Activated CD4-positive, alpha-beta T cell treated with anti-CD3 and anti-CD28 coated beads, Interleukin-2, amount 10 ng/mL, durations not matched to agents 7 days and 5 days (primary cell): Measurements from ENCODE around the gene RNF115. TPM values are rescaled to one million over a fixed set of nuclear protein-coding genes. Genes with fewer than 3 reads are reported as not detected.
"Not testable (repeated sequence)": the region's sequence is repeated elsewhere in the genome, so short reads cannot be mapped to it uniquely, and the experiment has no call there.

Experiments
- CTCF ChIA-PET: fragments of 350-600 bp; sonication (Branson Sonifier 250); formaldehyde crosslinking; loops from one replicate; lab custom pipeline; 2021; ENCODE audit warnings: antibody characterized with exemption; lab: Charles Lee
- POLR2A ChIA-PET: fragments of 350-600 bp; sonication (Branson Sonifier 250); formaldehyde crosslinking; loops from one replicate; lab custom pipeline; 2021; ENCODE audit warnings: antibody characterized with exemption; lab: Charles Lee
- DNase-seq: peaks from one replicate; pipeline ENCODE4 v3.0.0-alpha.2; 2020
- H3K27ac Mint-ChIP-seq: one replicate; pipeline ENCODE4 v1.8.0; 2021; ENCODE audit warnings: mild to moderate bottlenecking, moderate library complexity, mixed read lengths
- H3K27me3 Mint-ChIP-seq: one replicate; pipeline ENCODE4 v1.8.0; 2021; ENCODE audit warnings: mixed read lengths
- H3K36me3 Mint-ChIP-seq: one replicate; pipeline ENCODE4 v1.8.0; 2021; ENCODE audit warnings: low read depth, mixed read lengths
- H3K4me1 Mint-ChIP-seq: one replicate; pipeline ENCODE4 v1.8.0; 2021; ENCODE audit warnings: mixed read lengths
- H3K4me3 Mint-ChIP-seq: one replicate; pipeline ENCODE4 v1.8.0; 2021; ENCODE audit warnings: mild to moderate bottlenecking, moderate library complexity, mixed read lengths
- H3K9me3 Mint-ChIP-seq: one replicate; pipeline ENCODE4 v1.8.0; 2021; ENCODE audit warnings: mixed read lengths
- total RNA-seq, 2 experiments: library from RNA; stranded (reverse); gene quantifications; one replicate each; pipeline ENCODE4 v1.2.3, GENCODE V29; 2021

The RNF115 gene
- total RNA-seq, 2 experiments from 2014 or later, result 14.8 to 15.6 TPM

DNA sequence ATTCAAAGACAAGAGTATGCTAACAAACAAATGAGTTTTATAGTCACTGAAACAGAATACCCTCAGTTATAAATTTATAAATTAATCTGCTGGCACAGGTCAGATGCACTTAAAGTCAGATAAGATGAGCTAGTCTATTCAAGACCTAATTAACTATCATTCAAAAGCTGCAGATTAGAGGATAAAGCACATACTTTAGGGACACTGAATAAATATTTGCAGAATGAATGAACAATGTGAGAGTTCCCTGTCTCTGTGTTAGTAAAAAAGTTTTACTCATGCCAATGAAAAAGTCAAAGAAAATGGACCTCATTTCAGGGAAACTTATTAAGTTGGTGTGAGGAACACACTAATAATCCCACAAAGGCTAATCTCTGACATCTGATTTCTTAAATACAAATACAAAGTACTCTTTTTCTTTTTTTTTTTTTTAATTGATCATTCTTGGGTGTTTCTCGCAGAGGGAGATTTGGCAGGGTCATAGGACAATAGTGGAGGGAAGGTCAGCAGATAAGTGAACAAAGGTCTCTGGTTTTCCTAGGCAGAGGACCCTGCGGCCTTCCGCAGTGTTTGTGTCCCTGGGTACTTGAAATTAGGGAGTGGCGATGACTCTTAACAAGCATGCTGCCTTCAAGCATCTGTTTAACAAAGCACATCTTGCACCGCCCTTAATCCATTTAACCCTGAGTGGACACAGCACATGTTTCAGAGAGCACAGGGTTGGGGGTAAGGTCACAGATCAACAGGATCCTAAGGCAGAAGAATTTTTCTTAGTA, 58.1 kb downstream of the RNF115 start:
- DNase-seq, POLR2A ChIA-PET, H3K27ac Mint-ChIP-seq, H3K4me1 Mint-ChIP-seq, H3K27me3 Mint-ChIP-seq, H3K9me3 Mint-ChIP-seq, H3K4me3 Mint-ChIP-seq: not testable (repeated sequence)
- CTCF ChIA-PET, result interaction anchor here (1.0 kb wide), 1 partner anchor 44 kb away, joined by 3 read pairs; no protein-coding TSS in a partner anchor
- H3K36me3 Mint-ChIP-seq, result peaks cover 47% of the 10 kb centered on the region

DNA sequence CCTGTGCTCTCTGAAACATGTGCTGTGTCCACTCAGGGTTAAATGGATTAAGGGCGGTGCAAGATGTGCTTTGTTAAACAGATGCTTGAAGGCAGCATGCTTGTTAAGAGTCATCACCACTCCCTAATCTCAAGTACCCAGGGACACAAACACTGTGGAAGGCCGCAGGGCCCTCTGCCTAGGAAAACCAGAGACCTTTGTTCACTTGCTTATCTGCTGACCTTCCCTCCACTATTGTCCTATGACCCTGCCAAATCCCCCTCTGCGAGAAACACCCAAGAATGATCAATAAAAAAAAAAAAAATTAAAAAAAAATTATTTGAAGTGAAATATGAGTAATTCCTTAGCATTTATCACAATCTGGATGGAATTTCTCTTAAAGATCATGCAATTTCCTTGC, 58.8 kb downstream of the RNF115 start:
- H3K27ac Mint-ChIP-seq, DNase-seq, H3K4me3 Mint-ChIP-seq, H3K4me1 Mint-ChIP-seq, H3K27me3 Mint-ChIP-seq, POLR2A ChIA-PET: not testable (repeated sequence)
- Mint-ChIP-seq H3K9me3 (peaks cover 12% of the 10 kb centered on the region), H3K36me3 (peaks cover 51% of the 10 kb centered on the region)
- CTCF ChIA-PET, result interaction anchor here (1.0 kb wide), 1 partner anchor 43 kb away, joined by 3 read pairs; no protein-coding TSS in a partner anchor

DNA sequence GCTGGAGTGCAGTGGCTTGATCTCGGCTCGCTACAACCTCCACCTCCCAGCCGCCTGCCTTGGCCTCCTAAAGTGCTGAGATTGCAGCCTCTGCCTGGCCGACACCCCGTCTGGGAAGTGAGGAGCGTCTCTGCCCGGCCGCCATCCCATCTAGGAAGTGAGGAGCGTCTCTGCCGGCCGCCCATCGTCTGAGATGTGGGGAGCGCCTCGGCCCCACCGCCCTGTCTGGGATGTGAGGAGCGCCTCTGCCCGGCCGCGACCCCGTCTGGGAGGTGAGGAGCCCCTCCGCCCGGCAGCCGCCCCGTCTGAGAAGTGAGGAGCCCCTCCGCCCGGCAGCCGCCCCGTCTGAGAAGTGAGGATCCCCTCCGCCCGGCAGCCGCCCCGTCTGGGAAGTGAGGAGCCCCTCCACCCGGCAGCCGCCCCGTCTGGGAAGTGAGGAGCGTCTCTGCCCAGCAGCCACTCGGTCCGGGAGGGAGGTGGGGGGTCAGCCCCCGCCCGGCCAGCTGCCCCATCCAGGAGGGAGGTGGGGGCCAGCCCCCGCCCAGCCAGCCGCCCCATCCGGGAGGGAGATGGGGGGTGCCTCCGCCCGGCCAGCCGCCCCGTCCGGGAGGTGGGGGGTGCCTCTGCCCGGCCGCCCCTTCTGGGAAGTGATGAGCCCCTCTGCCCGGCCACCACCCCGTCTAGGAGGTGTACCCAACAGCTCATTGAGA, 59.5 kb downstream of the RNF115 start:
- H3K27me3 Mint-ChIP-seq, H3K4me3 Mint-ChIP-seq, H3K27ac Mint-ChIP-seq, POLR2A ChIA-PET, H3K4me1 Mint-ChIP-seq, DNase-seq: not testable (repeated sequence)
- CTCF ChIA-PET, result interaction anchor here (1.0 kb wide), 1 partner anchor 43 kb away, joined by 3 read pairs; no protein-coding TSS in a partner anchor
- H3K36me3 Mint-ChIP-seq, result peaks cover 57% of the 10 kb centered on the region
- H3K9me3 Mint-ChIP-seq, result peaks cover 12% of the 10 kb centered on the region

GRCh38 chr1:145762001-145762400, 61.9 kb downstream of the RNF115 start:
- peaks cover 12% of the 10 kb centered on the region for H3K9me3 Mint-ChIP-seq
- H3K36me3 Mint-ChIP-seq, result peaks cover 53% of the 10 kb centered on the region
- H3K27me3 Mint-ChIP-seq, H3K27ac Mint-ChIP-seq, DNase-seq, H3K4me1 Mint-ChIP-seq, H3K4me3 Mint-ChIP-seq, CTCF ChIA-PET, POLR2A ChIA-PET: not testable (repeated sequence)

DNA sequence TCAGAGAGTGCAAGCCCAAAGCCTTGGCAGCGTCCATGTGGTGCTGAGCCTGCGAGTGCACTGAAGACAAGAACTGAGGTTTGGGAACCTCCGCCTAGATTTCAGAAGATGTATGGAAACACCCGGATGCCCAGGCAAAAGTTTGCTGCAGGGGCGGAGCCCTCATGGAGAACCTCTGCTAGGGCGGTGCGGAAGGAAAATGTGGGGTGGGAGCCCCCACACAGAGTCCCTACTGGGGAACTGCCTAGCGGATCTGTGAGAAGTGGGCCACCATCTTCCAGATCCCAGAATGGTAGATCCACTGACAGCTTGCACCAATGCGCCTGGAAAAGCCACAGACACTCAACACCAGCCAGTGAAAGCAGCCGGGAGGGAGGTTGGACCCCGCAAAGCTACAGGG, 62.4 kb downstream of the RNF115 start:
- H3K4me1 Mint-ChIP-seq, POLR2A ChIA-PET, H3K27me3 Mint-ChIP-seq, CTCF ChIA-PET, H3K27ac Mint-ChIP-seq, H3K4me3 Mint-ChIP-seq, DNase-seq: not testable (repeated sequence)
- Mint-ChIP-seq H3K9me3 (peaks cover 12% of the 10 kb centered on the region), H3K36me3 (peaks cover 53% of the 10 kb centered on the region)

- H3K27me3 Mint-ChIP-seq, H3K27ac Mint-ChIP-seq, H3K4me3 Mint-ChIP-seq, H3K9me3 Mint-ChIP-seq, DNase-seq, H3K4me1 Mint-ChIP-seq, POLR2A ChIA-PET: not testable (repeated sequence)
- CTCF ChIA-PET, result interaction anchor here (1.0 to 1.6 kb wide), 2 partner anchors 9 to 85 kb away, joined by 3 to 5 read pairs; partner anchors contain the start of gene NUDT17
- peaks cover 52% of the 10 kb centered on the region for H3K36me3 Mint-ChIP-seq
These were observed 63.4 kb downstream of the RNF115 start for GRCh38 chr1:145760395-145760949.

- Mint-ChIP-seq H3K27me3 (no peaks in the 10 kb centered on the region), H3K4me1 (no peaks in the 10 kb centered on the region), H3K36me3 (peaks cover 55% of the 10 kb centered on the region), H3K27ac (no peak overlapping the region), H3K9me3 (peaks cover 10% of the 10 kb centered on the region), H3K4me3 (no peak overlapping the region)
- ChIA-PET POLR2A (no interaction called here), CTCF (interaction anchor here (1.0 to 1.6 kb wide), 4 partner anchors 8 to 86 kb away, joined by 3 to 6 read pairs (median 4); partner anchors contain the start of gene NUDT17)
- no peak for DNase-seq
These were observed 64.2 kb downstream of the RNF115 start for GRCh38 chr1:145759721-145760120.

GRCh38 chr1:145758575-145758974, 65.3 kb downstream of the RNF115 start:
- POLR2A ChIA-PET, result no interaction called here
- no peaks in the 10 kb centered on the region for H3K4me1 Mint-ChIP-seq

GRCh38 chr1:145758116-145758515, 65.8 kb downstream of the RNF115 start:
- Mint-ChIP-seq H3K4me3 (no peak overlapping the region), H3K27ac (no peak overlapping the region), H3K36me3 (peaks cover 53% of the 10 kb centered on the region), H3K4me1 (no peaks in the 10 kb centered on the region), H3K27me3 (no peaks in the 10 kb centered on the region), H3K9me3 (peaks cover 10% of the 10 kb centered on the region)
- CTCF ChIA-PET, result interaction anchor here (0.6 to 1.5 kb wide), 5 partner anchors 13 to 37 kb away, joined by 3 to 6 read pairs (median 4); no protein-coding TSS in a partner anchor
- POLR2A ChIA-PET, result no interaction called here
- no peak for DNase-seq

More at GRCh38 chr1:145758575-145758974, 65.3 kb downstream of the RNF115 start:
- CTCF ChIA-PET, result interaction anchor here (0.7 to 1.5 kb wide), 5 partner anchors 14 to 37 kb away, joined by 3 to 6 read pairs (median 3); no protein-coding TSS in a partner anchor
- H3K36me3 Mint-ChIP-seq, result peaks cover 52% of the 10 kb centered on the region
- H3K4me3 Mint-ChIP-seq, result no peak overlapping the region
- DNase-seq, result no peak
- H3K27me3 Mint-ChIP-seq, result no peaks in the 10 kb centered on the region
- H3K27ac Mint-ChIP-seq, result no peak overlapping the region
- peaks cover 10% of the 10 kb centered on the region for H3K9me3 Mint-ChIP-seq

DNA sequence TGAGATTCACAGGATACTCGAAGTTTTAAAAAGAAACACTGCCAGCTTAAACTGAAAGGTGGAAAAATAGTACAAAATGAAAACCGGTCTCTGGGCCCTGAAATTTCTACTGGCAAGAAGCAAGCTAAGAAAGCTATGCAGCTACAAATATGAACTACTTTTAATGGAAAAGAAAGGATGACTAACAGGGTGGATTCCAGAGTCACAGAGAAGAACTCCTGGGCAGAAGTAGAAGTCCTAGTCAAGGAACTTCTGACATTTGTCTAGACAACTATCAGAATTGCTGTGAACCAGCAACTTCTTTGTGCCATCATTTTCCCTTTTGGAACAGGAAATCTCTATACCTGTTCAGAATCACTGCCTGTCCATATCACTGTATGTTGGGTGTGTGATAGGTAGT, 66.5 kb downstream of the RNF115 start:
- no peaks in the 10 kb centered on the region for H3K4me1 Mint-ChIP-seq
- H3K36me3 Mint-ChIP-seq, result peaks cover 48% of the 10 kb centered on the region
- CTCF ChIA-PET, result interaction anchor here (0.7 kb wide), 1 partner anchor 212 kb away, joined by 3 read pairs; no protein-coding TSS in a partner anchor
- no peak overlapping the region for H3K4me3 Mint-ChIP-seq
- peaks cover 10% of the 10 kb centered on the region for H3K9me3 Mint-ChIP-seq
- no peaks in the 10 kb centered on the region for H3K27me3 Mint-ChIP-seq
- POLR2A ChIA-PET, result no interaction called here
- H3K27ac Mint-ChIP-seq, result no peak overlapping the region
- DNase-seq, result no peak

DNA sequence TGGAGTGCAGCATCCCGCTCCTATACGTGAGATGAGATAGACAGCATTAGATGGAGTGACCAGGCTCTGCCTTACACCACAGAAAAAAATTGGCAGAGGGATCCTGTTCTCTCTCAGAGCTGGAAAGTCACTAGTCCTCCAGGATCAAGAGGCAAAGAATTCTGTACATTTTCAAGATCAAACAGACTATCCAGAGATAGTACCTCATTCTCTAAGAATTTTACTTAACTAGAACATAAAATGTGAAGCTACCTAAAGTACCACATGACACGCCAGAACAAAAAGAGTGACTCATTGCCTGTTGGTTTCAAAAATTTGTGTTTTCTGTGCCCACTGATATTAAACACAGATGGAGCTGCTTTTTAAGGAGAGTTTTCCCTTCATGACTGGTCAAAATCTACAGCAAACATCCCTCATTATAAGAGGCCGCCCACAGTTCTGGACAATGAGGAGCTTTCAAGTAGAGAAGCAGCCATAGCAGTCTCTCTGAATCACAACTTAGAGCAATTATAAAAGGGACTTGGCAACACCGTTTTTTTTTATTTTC, 72.3 kb downstream of the RNF115 start:
- Mint-ChIP-seq H3K36me3 (peaks cover 52% of the 10 kb centered on the region), H3K4me1 (peaks cover 2% of the 10 kb centered on the region), H3K27me3 (no peaks in the 10 kb centered on the region), H3K9me3 (no peaks in the 10 kb centered on the region), H3K4me3 (no peak overlapping the region), H3K27ac (no peak overlapping the region)
- ChIA-PET POLR2A (no interaction called here), CTCF (interaction anchor here (1.1 kb wide), 1 partner anchor 8 kb away, joined by 3 read pairs; no protein-coding TSS in a partner anchor)
- no peak for DNase-seq

DNA sequence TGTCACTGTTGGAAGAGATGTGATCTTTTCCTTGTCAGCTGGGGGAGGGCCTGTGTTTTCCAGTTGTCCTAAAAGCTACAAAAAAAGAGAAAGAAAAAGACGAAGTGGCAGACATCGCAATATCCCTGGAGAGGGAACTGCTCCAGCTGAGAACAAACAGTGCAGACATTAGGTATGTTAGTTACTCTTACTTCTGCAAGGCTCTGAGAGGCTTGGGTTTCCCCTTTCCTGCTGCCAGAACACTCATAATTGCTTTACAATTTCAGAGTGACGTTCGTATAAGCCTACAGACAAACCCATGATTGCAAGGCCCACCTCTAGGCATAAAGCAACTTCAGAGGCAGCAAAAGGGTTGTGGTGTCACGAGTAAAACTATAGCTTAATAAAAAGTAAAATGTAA, 73.5 kb downstream of the RNF115 start:
- DNase-seq, result no peak
- H3K9me3 Mint-ChIP-seq, result no peaks in the 10 kb centered on the region
- ChIA-PET CTCF (no interaction called here), POLR2A (no interaction called here)
- H3K27me3 Mint-ChIP-seq, result no peaks in the 10 kb centered on the region
- H3K36me3 Mint-ChIP-seq, result peaks cover 46% of the 10 kb centered on the region
- no peak overlapping the region for H3K27ac Mint-ChIP-seq
- no peak overlapping the region for H3K4me3 Mint-ChIP-seq
- peaks cover 2% of the 10 kb centered on the region for H3K4me1 Mint-ChIP-seq
